ENCODE measurements around the gene FAH. TPM values are rescaled to one million over a fixed set of nuclear protein-coding genes. Genes with fewer than 3 reads are reported as not detected.
A peak's percentile ranks its signal among the peaks of the same experiment; 100 is the strongest.

Gene FAH
- polyA plus RNA-seq, 1 donor from 2014 or later = 3.1 TPM

DNA sequence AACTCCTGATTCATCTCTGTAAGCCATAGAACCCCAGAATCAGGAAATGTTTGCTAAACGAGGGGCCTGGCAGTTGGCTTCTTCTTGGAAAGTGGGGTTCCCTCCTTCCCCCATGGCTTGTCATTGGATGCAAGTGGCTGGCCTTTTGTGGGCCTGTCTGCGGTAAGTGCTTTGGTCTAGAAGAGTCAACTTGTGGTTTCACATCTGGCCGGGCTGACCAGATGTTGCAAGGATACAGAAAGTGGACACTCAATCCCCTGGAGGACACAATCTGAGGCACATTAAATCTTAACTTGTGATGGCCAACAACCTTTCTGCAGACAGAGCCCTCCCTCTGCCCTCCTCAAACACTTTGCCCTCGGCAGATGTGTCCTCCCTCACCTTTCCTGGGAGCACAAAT is 1.1 kb downstream of the FAH start:
- Histone ChIP-seq H4K20me1 (ENCODE audit: insufficient read depth) (no peaks in the 10 kb centered on the region), H3K36me3 (ENCODE audit: insufficient read depth, low read length) (no peaks in the 10 kb centered on the region), H3K27me3 (ENCODE audit: insufficient read depth, low read depth, low read length) (no peaks in the 10 kb centered on the region), H3K9me2 (ENCODE audit: insufficient read depth, low read length) (no peaks in the 10 kb centered on the region), H3K4me2 (ENCODE audit: low read length) (peak overlapping the region; percentile 92), H3K27ac (ENCODE audit: low read length) (no peak overlapping the region), H2AFZ (ENCODE audit: low read depth, low read length) (no peak overlapping the region), H3F3A (ENCODE audit: insufficient read depth, low read length, poor library complexity, severe bottlenecking) (peaks cover 8% of the 10 kb centered on the region), H3K79me2 (replicated peaks; ENCODE audit: insufficient read depth, low read length) (no peaks in the 10 kb centered on the region), H3K9me3 (ENCODE audit: low read length) (no peaks in the 10 kb centered on the region), H3K4me3 (ENCODE audit: low read length) (peak overlapping the region; percentile 73), H3K9ac (ENCODE audit: low read length) (no peak overlapping the region)
- TF ChIP-seq SMC3 (conservative IDR thresholded peaks at IDR 0.05; ENCODE audit: poor library complexity) = no peak
- TF ChIP-seq TAF1 (IDR thresholded peaks at IDR 0.05; ENCODE audit: low read depth) = no peak
- TF ChIP-seq, protein P1, sequence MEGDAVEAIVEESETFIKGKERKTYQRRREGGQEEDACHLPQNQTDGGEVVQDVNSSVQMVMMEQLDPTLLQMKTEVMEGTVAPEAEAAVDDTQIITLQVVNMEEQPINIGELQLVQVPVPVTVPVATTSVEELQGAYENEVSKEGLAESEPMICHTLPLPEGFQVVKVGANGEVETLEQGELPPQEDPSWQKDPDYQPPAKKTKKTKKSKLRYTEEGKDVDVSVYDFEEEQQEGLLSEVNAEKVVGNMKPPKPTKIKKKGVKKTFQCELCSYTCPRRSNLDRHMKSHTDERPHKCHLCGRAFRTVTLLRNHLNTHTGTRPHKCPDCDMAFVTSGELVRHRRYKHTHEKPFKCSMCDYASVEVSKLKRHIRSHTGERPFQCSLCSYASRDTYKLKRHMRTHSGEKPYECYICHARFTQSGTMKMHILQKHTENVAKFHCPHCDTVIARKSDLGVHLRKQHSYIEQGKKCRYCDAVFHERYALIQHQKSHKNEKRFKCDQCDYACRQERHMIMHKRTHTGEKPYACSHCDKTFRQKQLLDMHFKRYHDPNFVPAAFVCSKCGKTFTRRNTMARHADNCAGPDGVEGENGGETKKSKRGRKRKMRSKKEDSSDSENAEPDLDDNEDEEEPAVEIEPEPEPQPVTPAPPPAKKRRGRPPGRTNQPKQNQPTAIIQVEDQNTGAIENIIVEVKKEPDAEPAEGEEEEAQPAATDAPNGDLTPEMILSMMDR (IDR thresholded peaks at IDR 0.05; ENCODE audit: poor library complexity, severe bottlenecking) = no peak
- no peak for TF ChIP-seq RAD21 (conservative IDR thresholded peaks at IDR 0.05)
- TF ChIP-seq MXI1 (conservative IDR thresholded peaks at IDR 0.05; ENCODE audit: poor library complexity, severe bottlenecking) = no peak
- no peak for TF ChIP-seq POLR2AphosphoS5 (IDR thresholded peaks at IDR 0.05)
- TF ChIP-seq EP300 (conservative IDR thresholded peaks at IDR 0.05; ENCODE audit: poor library complexity, severe bottlenecking) = no peak
- no peak for TF ChIP-seq EZH2 (IDR thresholded peaks at IDR 0.05; ENCODE audit: borderline replicate concordance, insufficient read depth, low read length, poor library complexity, severe bottlenecking)

DNA sequence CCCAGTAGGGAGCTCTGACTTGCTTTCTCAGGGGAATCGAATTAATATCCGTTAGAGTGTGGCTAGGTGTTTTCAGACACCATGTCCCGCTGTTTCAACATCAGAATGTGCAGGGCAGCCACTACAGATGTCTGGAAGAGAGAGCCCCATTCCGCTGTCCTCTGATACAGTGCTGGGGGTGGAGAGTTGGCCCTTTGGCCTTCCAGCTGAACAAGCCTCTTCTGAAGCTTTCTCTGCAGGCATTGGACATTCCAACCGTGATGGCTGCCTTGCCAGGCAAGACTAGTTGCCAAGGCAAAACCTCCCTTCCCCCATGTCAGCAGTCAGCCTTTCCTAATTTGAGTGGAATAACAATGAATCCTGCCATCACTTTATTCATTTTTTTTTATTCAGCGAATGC is 1.5 kb downstream of the FAH start:
- Histone ChIP-seq H3K36me3 (ENCODE audit: insufficient read depth, low read length) (no peaks in the 10 kb centered on the region), H3K79me2 (replicated peaks; ENCODE audit: insufficient read depth, low read length) (no peaks in the 10 kb centered on the region), H3K9ac (ENCODE audit: low read length) (no peak overlapping the region), H3F3A (ENCODE audit: insufficient read depth, low read length, poor library complexity, severe bottlenecking) (peaks cover 8% of the 10 kb centered on the region), H3K4me2 (ENCODE audit: low read length) (no peak overlapping the region), H3K9me3 (ENCODE audit: low read length) (no peaks in the 10 kb centered on the region), H2AFZ (ENCODE audit: low read depth, low read length) (no peak overlapping the region), H3K27me3 (ENCODE audit: insufficient read depth, low read depth, low read length) (no peaks in the 10 kb centered on the region), H3K27ac (ENCODE audit: low read length) (no peak overlapping the region), H3K9me2 (ENCODE audit: insufficient read depth, low read length) (no peaks in the 10 kb centered on the region), H3K4me3 (ENCODE audit: low read length) (peak overlapping the region; percentile 73), H4K20me1 (ENCODE audit: insufficient read depth) (no peaks in the 10 kb centered on the region)
- TF ChIP-seq, protein P1 (IDR thresholded peaks at IDR 0.05; ENCODE audit: poor library complexity, severe bottlenecking) = no peak
- TF ChIP-seq POLR2AphosphoS5 (IDR thresholded peaks at IDR 0.05) (no peak), TAF1 (IDR thresholded peaks at IDR 0.05; ENCODE audit: low read depth) (no peak), MXI1 (conservative IDR thresholded peaks at IDR 0.05; ENCODE audit: poor library complexity, severe bottlenecking) (no peak), RAD21 (conservative IDR thresholded peaks at IDR 0.05) (no peak), EP300 (conservative IDR thresholded peaks at IDR 0.05; ENCODE audit: poor library complexity, severe bottlenecking) (no peak), SMC3 (conservative IDR thresholded peaks at IDR 0.05; ENCODE audit: poor library complexity) (no peak), EZH2 (IDR thresholded peaks at IDR 0.05; ENCODE audit: borderline replicate concordance, insufficient read depth, low read length, poor library complexity, severe bottlenecking) (no peak), REST (IDR thresholded peaks at IDR 0.05; ENCODE audit: borderline replicate concordance) (no peak)

Measured in neural cell (in vitro differentiated cells).